ENCODE data around the gene RPTOR.

Gene RPTOR

GRCh38 chr17:80696964-80697363 is 152.3 kb downstream of the RPTOR start:
- no peak overlapping the region for H3K4me3 ChIP-seq (ENCODE audit: low read depth, low read length)
- H3K27ac ChIP-seq (ENCODE audit: extremely low read depth, low read depth, low read length), result no peak overlapping the region
- H3K36me3 ChIP-seq (ENCODE audit: control insufficient read depth in 2 of 2, insufficient read depth in 1 of 2, low read length in 2 of 2), result no peaks in the 10 kb centered on the region
- TF ChIP-seq ZNF133 (tag by site-specific recombination; IDR thresholded peaks at IDR 0.05), result no peak
- TF ChIP-seq ZSCAN16 (tag by site-specific recombination; IDR thresholded peaks at IDR 0.05), result no peak
- no peak for TF ChIP-seq FEZF1 (tag by site-specific recombination; IDR thresholded peaks at IDR 0.05)
- TF ChIP-seq, protein P1, sequence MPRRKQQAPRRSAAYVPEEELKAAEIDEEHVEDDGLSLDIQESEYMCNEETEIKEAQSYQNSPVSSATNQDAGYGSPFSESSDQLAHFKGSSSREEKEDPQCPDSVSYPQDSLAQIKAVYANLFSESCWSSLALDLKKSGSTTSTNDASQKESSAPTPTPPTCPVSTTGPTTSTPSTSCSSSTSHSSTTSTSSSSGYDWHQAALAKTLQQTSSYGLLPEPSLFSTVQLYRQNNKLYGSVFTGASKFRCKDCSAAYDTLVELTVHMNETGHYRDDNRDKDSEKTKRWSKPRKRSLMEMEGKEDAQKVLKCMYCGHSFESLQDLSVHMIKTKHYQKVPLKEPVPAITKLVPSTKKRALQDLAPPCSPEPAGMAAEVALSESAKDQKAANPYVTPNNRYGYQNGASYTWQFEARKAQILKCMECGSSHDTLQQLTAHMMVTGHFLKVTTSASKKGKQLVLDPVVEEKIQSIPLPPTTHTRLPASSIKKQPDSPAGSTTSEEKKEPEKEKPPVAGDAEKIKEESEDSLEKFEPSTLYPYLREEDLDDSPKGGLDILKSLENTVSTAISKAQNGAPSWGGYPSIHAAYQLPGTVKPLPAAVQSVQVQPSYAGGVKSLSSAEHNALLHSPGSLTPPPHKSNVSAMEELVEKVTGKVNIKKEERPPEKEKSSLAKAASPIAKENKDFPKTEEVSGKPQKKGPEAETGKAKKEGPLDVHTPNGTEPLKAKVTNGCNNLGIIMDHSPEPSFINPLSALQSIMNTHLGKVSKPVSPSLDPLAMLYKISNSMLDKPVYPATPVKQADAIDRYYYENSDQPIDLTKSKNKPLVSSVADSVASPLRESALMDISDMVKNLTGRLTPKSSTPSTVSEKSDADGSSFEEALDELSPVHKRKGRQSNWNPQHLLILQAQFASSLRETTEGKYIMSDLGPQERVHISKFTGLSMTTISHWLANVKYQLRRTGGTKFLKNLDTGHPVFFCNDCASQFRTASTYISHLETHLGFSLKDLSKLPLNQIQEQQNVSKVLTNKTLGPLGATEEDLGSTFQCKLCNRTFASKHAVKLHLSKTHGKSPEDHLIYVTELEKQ (tag by site-specific recombination; IDR thresholded peaks at IDR 0.05; ENCODE audit: borderline replicate concordance), result no peak
- no peak for TF ChIP-seq ZBTB10 (tag by site-specific recombination; IDR thresholded peaks at IDR 0.05)
- TF ChIP-seq, protein P2, sequence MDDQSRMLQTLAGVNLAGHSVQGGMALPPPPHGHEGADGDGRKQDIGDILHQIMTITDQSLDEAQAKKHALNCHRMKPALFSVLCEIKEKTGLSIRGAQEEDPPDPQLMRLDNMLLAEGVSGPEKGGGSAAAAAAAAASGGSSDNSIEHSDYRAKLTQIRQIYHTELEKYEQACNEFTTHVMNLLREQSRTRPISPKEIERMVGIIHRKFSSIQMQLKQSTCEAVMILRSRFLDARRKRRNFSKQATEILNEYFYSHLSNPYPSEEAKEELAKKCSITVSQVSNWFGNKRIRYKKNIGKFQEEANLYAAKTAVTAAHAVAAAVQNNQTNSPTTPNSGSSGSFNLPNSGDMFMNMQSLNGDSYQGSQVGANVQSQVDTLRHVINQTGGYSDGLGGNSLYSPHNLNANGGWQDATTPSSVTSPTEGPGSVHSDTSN (CRISPR knock-in tag; IDR thresholded peaks at IDR 0.05), result no peak
- no peak for TF ChIP-seq ZNF155 (tag by site-specific recombination; IDR thresholded peaks at IDR 0.05)
- no peak for TF ChIP-seq ZNF24 (tag by site-specific recombination; IDR thresholded peaks at IDR 0.05)
- TF ChIP-seq, protein P3, sequence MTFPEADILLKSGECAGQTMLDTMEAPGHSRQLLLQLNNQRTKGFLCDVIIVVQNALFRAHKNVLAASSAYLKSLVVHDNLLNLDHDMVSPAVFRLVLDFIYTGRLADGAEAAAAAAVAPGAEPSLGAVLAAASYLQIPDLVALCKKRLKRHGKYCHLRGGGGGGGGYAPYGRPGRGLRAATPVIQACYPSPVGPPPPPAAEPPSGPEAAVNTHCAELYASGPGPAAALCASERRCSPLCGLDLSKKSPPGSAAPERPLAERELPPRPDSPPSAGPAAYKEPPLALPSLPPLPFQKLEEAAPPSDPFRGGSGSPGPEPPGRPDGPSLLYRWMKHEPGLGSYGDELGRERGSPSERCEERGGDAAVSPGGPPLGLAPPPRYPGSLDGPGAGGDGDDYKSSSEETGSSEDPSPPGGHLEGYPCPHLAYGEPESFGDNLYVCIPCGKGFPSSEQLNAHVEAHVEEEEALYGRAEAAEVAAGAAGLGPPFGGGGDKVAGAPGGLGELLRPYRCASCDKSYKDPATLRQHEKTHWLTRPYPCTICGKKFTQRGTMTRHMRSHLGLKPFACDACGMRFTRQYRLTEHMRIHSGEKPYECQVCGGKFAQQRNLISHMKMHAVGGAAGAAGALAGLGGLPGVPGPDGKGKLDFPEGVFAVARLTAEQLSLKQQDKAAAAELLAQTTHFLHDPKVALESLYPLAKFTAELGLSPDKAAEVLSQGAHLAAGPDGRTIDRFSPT (tag by site-specific recombination; IDR thresholded peaks at IDR 0.05), result no peak
- no peak for TF ChIP-seq ZNF76 (tag by site-specific recombination; IDR thresholded peaks at IDR 0.05; ENCODE audit: borderline replicate concordance, low read depth)
- TF ChIP-seq ZNF140 (tag by site-specific recombination; IDR thresholded peaks at IDR 0.05), result no peak
- TF ChIP-seq ZBTB1 (tag by site-specific recombination; IDR thresholded peaks at IDR 0.05), result no peak
- no peak for TF ChIP-seq ZNF146 (tag by site-specific recombination; IDR thresholded peaks at IDR 0.05)
- TF ChIP-seq ZNF513 (tag by site-specific recombination; IDR thresholded peaks at IDR 0.05), result no peak
- no peak for TF ChIP-seq ZNF132 (tag by site-specific recombination; IDR thresholded peaks at IDR 0.05; ENCODE audit: borderline replicate concordance)
- TF ChIP-seq HOXA7 (CRISPR knock-in tag; IDR thresholded peaks at IDR 0.05; ENCODE audit: borderline replicate concordance), result no peak
- no peak for TF ChIP-seq EGR2 (tag by site-specific recombination; IDR thresholded peaks at IDR 0.05; ENCODE audit: low read depth)
- TF ChIP-seq HOXC10 (CRISPR knock-in tag; IDR thresholded peaks at IDR 0.05), result no peak
- TF ChIP-seq, protein P4, sequence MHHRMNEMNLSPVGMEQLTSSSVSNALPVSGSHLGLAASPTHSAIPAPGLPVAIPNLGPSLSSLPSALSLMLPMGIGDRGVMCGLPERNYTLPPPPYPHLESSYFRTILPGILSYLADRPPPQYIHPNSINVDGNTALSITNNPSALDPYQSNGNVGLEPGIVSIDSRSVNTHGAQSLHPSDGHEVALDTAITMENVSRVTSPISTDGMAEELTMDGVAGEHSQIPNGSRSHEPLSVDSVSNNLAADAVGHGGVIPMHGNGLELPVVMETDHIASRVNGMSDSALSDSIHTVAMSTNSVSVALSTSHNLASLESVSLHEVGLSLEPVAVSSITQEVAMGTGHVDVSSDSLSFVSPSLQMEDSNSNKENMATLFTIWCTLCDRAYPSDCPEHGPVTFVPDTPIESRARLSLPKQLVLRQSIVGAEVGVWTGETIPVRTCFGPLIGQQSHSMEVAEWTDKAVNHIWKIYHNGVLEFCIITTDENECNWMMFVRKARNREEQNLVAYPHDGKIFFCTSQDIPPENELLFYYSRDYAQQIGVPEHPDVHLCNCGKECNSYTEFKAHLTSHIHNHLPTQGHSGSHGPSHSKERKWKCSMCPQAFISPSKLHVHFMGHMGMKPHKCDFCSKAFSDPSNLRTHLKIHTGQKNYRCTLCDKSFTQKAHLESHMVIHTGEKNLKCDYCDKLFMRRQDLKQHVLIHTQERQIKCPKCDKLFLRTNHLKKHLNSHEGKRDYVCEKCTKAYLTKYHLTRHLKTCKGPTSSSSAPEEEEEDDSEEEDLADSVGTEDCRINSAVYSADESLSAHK (tag by site-specific recombination; IDR thresholded peaks at IDR 0.05), result no peak
- POLR2A ChIA-PET, result no interaction called here
- peaks cover 3% of the 10 kb centered on the region; the same call in 1 of the 2 replicates for H3K4me1 ChIP-seq (ENCODE audit: control insufficient read depth, insufficient read depth, low read length)
- H3K9me3 ChIP-seq (ENCODE audit: control insufficient read depth, insufficient read depth, low read depth, low read length), result no peaks in the 10 kb centered on the region
- CTCF ChIA-PET, result no interaction called here
